ENCODE data around the gene BTBD7.

The BTBD7 gene

DNA sequence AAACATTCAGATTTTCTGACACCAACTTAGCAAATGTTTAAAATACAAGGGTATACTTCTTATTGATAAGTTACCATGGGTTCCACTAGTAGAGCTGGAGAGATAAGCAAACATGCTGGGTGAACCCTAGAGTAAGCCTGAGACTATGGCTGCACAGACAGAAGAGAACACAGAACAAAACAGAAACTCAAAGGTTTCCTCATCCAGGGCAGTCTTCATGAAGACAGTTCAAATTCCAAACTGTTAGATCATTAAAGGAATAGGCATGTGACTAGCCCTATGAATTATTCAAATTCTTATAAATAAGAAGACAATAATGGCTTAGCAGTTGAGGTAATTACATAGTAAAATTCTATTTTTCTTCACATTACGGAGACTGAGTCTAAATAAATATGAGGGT, 28.1 kb downstream of the BTBD7 start:
- peaks cover 0 to 4% of the 10 kb centered on the region in 2 donors for H3K4me1 ChIP-seq (ENCODE audit: control insufficient read depth in 2 of 2, insufficient read depth in 2 of 2, low read length in 2 of 2)
- H3K4me3 ChIP-seq (ENCODE audit: low read length in 2 of 2): no peak overlapping the region
- H3K36me3 ChIP-seq (ENCODE audit: control insufficient read depth in 2 of 2, insufficient read depth in 2 of 2, low read length in 2 of 2): no peaks in the 10 kb centered on the region
- H3K9me3 ChIP-seq (ENCODE audit: control insufficient read depth in 2 of 2, low read length in 2 of 2): no peaks in the 10 kb centered on the region
- no peak overlapping the region for H3K9ac ChIP-seq (ENCODE audit: low read depth in 1 of 2, low read length in 2 of 2)
- H3K27me3 ChIP-seq (ENCODE audit: control insufficient read depth in 2 of 2, insufficient read depth in 2 of 2, low read length in 2 of 2): no peaks in the 10 kb centered on the region
- no peak overlapping the region for H3K27ac ChIP-seq (ENCODE audit: low read depth in 2 of 2, low read length in 2 of 2)

DNA sequence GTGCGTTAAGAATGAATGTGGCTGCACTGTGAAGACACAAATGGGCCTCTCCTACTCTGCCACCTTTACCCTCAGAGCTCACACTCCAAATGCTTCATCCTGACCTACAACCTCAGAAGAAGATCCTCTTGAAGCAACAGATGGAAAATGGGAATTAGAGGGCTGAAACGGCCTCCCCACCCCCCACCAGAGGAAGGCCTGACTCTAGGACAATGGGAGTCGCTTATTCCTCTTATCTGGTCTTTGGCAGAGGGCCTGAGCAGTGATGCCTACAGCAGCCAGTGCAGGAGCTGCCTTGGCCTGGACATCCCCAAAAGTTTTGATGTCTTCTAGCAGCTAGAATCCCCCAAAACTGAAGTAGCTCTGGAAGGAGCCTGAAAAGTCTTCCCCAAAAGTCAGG, 29.2 kb downstream of the BTBD7 start:
- Histone ChIP-seq H3K27ac (ENCODE audit: low read depth in 2 of 2, low read length in 2 of 2) (no peak overlapping the region), H3K36me3 (ENCODE audit: control insufficient read depth in 2 of 2, insufficient read depth in 2 of 2, low read length in 2 of 2) (no peaks in the 10 kb centered on the region), H3K9me3 (ENCODE audit: control insufficient read depth in 2 of 2, low read length in 2 of 2) (no peaks in the 10 kb centered on the region), H3K27me3 (ENCODE audit: control insufficient read depth in 2 of 2, insufficient read depth in 2 of 2, low read length in 2 of 2) (no peaks in the 10 kb centered on the region), H3K4me1 (ENCODE audit: control insufficient read depth in 2 of 2, insufficient read depth in 2 of 2, low read length in 2 of 2) (no peaks in the 10 kb centered on the region), H3K9ac (ENCODE audit: low read depth in 1 of 2, low read length in 2 of 2) (no peak overlapping the region), H3K4me3 (ENCODE audit: low read length in 2 of 2) (no peak overlapping the region)

DNA sequence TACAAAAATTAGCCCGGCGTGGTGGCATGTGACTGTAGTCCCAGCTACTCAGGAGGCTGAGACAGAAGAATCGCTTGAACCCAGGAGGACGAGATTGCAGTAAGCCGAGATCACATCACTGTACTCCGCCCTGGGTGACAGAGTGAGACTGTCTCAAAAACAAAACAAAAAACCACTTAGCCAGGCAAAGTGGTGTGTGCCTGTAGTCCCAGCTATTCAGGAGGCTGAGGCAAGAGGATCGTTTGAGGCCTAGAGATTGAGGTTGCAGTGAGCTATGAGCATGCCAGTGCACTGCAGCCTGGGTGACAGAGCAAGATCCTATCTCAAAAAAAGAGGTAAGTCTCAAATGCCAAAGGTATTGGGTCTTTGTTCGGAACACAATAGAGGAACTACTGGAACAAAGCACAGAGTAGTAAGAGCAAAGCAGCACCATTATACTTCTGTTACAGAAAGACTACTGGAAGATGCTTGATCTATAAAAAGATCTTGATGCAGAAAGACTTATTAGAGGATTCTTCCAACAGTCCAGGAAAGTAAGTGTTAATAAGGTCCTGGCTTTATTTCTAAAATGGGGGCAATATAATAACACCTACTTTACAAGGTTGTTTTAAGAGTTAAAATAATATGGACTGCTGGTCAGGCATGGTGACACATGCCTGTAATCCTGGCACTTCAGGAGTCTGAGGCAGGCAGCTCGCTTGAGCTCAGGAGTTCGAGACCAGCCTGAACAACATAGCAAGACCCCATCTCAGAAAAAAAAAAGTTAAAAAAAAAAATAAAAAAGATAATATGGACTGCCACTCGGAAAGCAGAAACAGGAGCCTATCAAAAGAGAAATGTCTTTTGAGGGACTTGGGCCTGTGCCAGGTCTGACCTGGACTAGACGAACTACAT, 29.9 kb downstream of the BTBD7 start:
- H3K9ac ChIP-seq (ENCODE audit: low read depth in 1 of 2, low read length in 2 of 2): no peak overlapping the region
- no peaks in the 10 kb centered on the region for H3K4me1 ChIP-seq (ENCODE audit: control insufficient read depth in 2 of 2, insufficient read depth in 2 of 2, low read length in 2 of 2)
- H3K4me3 ChIP-seq (ENCODE audit: low read length in 2 of 2): no peak overlapping the region
- H3K27me3 ChIP-seq (ENCODE audit: control insufficient read depth in 2 of 2, insufficient read depth in 2 of 2, low read length in 2 of 2): no peaks in the 10 kb centered on the region
- H3K9me3 ChIP-seq (ENCODE audit: control insufficient read depth in 2 of 2, low read length in 2 of 2): no peaks in the 10 kb centered on the region
- no peak overlapping the region for H3K27ac ChIP-seq (ENCODE audit: low read depth in 2 of 2, low read length in 2 of 2)
- H3K36me3 ChIP-seq (ENCODE audit: control insufficient read depth in 2 of 2, insufficient read depth in 2 of 2, low read length in 2 of 2): no peaks in the 10 kb centered on the region

DNA sequence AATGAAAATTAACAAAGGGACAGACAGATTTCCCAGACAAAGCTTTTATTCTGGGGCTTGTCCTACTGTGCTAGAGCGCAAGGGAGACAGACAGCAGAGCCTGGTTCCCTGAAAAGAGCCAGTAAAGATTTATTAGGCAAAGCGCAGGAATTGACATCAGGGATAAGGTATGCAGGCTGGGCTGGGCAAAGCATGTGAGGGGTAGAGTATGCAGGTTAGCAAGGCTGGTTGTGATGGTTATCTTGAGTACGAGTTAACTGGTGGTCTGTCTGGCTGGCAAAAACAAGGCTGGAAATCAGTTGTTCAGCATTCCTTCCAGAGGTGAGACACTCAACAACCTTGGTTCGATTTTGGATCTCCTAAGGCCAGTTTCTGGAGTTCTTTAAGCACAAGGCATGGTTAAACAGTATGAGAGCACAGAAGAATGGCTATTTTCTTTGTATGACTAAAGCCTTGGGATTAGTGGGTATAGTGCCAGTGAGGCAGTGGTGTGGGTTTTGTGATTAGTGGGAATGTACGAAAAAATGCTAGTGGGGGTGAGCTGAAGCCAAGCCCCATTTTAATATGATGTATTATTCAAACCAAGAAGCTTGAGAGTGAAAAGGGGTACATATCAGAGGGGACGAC, 30.9 kb downstream of the BTBD7 start:
- H3K4me1 ChIP-seq (ENCODE audit: control insufficient read depth in 2 of 2, insufficient read depth in 2 of 2, low read length in 2 of 2): no peaks in the 10 kb centered on the region

DNA sequence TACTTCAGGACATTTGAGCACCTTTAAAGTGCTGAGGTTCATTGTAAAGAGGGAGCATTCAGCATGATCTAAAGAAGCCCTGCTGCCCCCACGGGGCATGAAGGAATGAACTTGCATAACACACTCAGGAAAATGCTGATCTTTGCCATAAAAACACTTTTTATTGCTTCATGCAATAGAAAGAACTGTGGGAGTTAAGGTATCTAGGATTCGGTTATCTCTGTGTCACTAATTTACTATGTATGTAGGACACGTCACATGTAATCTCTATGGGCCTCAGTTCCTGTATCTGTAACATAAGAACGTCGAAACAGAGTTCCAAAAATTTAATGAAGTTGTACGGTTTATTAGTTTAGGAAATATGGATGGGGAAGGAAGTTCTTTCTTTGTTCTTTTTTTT, 33.0 kb downstream of the BTBD7 start:
- H3K27ac ChIP-seq (ENCODE audit: low read depth in 2 of 2, low read length in 2 of 2): no peak overlapping the region
- no peak overlapping the region for H3K4me3 ChIP-seq (ENCODE audit: low read length in 2 of 2)
- H3K36me3 ChIP-seq (ENCODE audit: control insufficient read depth in 2 of 2, insufficient read depth in 2 of 2, low read length in 2 of 2): no peaks in the 10 kb centered on the region
- no peak overlapping the region for H3K9ac ChIP-seq (ENCODE audit: low read depth in 1 of 2, low read length in 2 of 2)
- H3K4me1 ChIP-seq (ENCODE audit: control insufficient read depth in 2 of 2, insufficient read depth in 2 of 2, low read length in 2 of 2): no peaks in the 10 kb centered on the region
- no peaks in the 10 kb centered on the region for H3K27me3 ChIP-seq (ENCODE audit: control insufficient read depth in 2 of 2, insufficient read depth in 2 of 2, low read length in 2 of 2)
- no peaks in the 10 kb centered on the region for H3K9me3 ChIP-seq (ENCODE audit: control insufficient read depth in 2 of 2, low read length in 2 of 2)

More for the DNA sequence above, 30.9 kb downstream of the BTBD7 start:
- Histone ChIP-seq H3K4me3 (ENCODE audit: low read length in 2 of 2) (no peak overlapping the region), H3K36me3 (ENCODE audit: control insufficient read depth in 2 of 2, insufficient read depth in 2 of 2, low read length in 2 of 2) (no peaks in the 10 kb centered on the region), H3K9ac (ENCODE audit: low read depth in 1 of 2, low read length in 2 of 2) (no peak overlapping the region), H3K9me3 (ENCODE audit: control insufficient read depth in 2 of 2, low read length in 2 of 2) (no peaks in the 10 kb centered on the region), H3K27me3 (ENCODE audit: control insufficient read depth in 2 of 2, insufficient read depth in 2 of 2, low read length in 2 of 2) (no peaks in the 10 kb centered on the region), H3K27ac (ENCODE audit: low read depth in 2 of 2, low read length in 2 of 2) (no peak overlapping the region)

DNA sequence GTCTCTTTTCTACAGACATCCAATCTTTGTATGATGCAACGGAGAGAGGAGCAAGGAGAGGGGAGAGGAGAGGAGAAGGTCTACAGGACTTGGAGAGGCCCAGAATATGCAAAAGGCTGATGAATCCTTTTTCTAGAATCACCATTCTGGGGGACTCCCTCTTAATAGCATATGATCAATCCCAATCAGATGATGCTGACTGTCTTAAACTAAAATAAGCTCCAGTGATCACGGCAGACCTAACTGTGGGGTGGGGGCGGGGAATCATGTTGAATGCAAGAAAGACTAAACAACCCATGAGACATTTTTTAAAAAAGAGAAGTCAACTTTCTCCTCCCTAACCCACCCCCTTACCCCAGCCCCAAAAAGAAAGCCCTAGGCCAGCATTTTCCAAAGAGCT, 33.4 kb downstream of the BTBD7 start:
- Histone ChIP-seq H3K36me3 (ENCODE audit: control insufficient read depth in 2 of 2, insufficient read depth in 2 of 2, low read length in 2 of 2) (peaks cover 0 to 3% of the 10 kb centered on the region in 2 donors), H3K27ac (ENCODE audit: low read depth in 2 of 2, low read length in 2 of 2) (no peak overlapping the region), H3K9me3 (ENCODE audit: control insufficient read depth in 2 of 2, low read length in 2 of 2) (no peaks in the 10 kb centered on the region), H3K27me3 (ENCODE audit: control insufficient read depth in 2 of 2, insufficient read depth in 2 of 2, low read length in 2 of 2) (no peaks in the 10 kb centered on the region), H3K4me1 (ENCODE audit: control insufficient read depth in 2 of 2, insufficient read depth in 2 of 2, low read length in 2 of 2) (no peaks in the 10 kb centered on the region), H3K4me3 (ENCODE audit: low read length in 2 of 2) (no peak overlapping the region), H3K9ac (ENCODE audit: low read depth in 1 of 2, low read length in 2 of 2) (no peak overlapping the region)

DNA sequence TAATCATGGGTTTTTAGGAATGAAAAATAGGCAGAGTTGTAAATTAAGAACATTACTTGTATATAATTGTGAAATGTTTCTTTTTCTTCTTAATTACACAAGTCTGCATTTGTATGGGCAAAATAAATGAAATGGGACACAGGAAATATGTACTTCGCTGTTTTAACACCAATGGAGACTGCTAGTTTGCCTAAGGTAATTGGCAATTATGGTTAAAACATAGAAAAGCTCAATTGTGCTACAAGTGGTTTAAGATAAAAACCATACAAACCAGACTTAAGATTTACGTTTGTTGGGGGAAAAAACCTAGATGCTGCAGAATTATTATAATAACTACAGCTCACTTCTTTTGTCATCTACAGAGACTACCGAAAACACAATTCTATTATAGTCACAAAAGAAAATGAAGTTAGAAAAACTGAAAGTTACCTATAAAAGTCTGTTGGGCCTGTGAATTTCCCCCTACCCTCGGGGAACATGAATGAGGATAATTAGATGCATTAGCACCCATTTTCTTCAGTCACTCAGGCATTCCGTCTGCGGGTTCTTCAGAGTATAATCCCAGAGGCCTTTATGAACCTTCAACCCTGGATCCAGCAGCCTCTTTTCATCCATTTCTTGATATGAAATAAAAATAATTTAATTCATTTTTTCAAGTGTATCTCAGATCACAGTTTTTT, 37.2 kb downstream of the BTBD7 start:
- no peaks in the 10 kb centered on the region for H3K4me1 ChIP-seq (ENCODE audit: control insufficient read depth in 2 of 2, insufficient read depth in 2 of 2, low read length in 2 of 2)
- H3K27me3 ChIP-seq (ENCODE audit: control insufficient read depth in 2 of 2, insufficient read depth in 2 of 2, low read length in 2 of 2): no peaks in the 10 kb centered on the region
- H3K27ac ChIP-seq (ENCODE audit: low read depth in 2 of 2, low read length in 2 of 2): no peak overlapping the region
- H3K9me3 ChIP-seq (ENCODE audit: control insufficient read depth in 2 of 2, low read length in 2 of 2): no peaks in the 10 kb centered on the region
- H3K4me3 ChIP-seq (ENCODE audit: low read length in 2 of 2): no peak overlapping the region
- H3K9ac ChIP-seq (ENCODE audit: low read depth in 1 of 2, low read length in 2 of 2): no peak overlapping the region
- peaks cover 5 to 9% of the 10 kb centered on the region in 2 donors for H3K36me3 ChIP-seq (ENCODE audit: control insufficient read depth in 2 of 2, insufficient read depth in 2 of 2, low read length in 2 of 2)

DNA sequence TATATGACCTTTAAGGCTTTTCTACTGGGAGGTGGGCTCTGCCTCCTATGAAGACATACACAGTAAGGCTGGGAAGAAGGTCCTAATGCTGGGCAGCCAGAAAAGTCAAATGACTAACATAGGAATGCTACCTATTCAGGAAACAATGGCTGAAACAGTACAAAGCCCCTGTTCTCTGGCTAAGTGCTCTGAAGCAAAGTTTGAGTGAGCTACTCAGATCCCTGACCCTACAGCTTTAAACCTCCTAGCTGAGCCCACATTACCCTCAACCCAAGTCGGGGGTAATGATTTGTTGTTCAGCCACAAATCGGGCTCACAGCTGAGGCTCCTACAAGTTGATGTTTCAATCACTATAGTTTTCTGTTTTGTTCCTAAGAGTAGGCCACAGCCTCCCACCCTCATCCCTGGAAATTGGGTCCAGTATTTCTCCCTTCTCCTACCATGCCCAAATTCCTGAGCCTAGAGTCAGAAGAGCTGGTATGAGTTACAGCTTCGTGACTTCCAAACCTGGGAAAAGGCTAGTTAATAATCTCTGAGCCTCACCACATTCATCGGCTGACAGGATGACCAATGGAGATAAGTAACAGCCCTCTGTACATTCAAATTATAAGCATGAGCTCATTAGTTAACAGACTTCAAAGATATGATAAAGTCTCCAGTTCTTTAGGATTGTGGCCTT, 46.5 kb downstream of the BTBD7 start:
- H3K27me3 ChIP-seq (ENCODE audit: control insufficient read depth in 2 of 2, insufficient read depth in 2 of 2, low read length in 2 of 2): no peaks in the 10 kb centered on the region
- H3K27ac ChIP-seq (ENCODE audit: low read depth in 2 of 2, low read length in 2 of 2): no peak overlapping the region
- no peaks in the 10 kb centered on the region for H3K4me1 ChIP-seq (ENCODE audit: control insufficient read depth in 2 of 2, insufficient read depth in 2 of 2, low read length in 2 of 2)
- H3K9me3 ChIP-seq (ENCODE audit: control insufficient read depth in 2 of 2, low read length in 2 of 2): no peaks in the 10 kb centered on the region
- no peak overlapping the region for H3K9ac ChIP-seq (ENCODE audit: low read depth in 1 of 2, low read length in 2 of 2)
- peaks cover 9 to 12% of the 10 kb centered on the region in 2 donors for H3K36me3 ChIP-seq (ENCODE audit: control insufficient read depth in 2 of 2, insufficient read depth in 2 of 2, low read length in 2 of 2)
- no peak overlapping the region for H3K4me3 ChIP-seq (ENCODE audit: low read length in 2 of 2)

DNA sequence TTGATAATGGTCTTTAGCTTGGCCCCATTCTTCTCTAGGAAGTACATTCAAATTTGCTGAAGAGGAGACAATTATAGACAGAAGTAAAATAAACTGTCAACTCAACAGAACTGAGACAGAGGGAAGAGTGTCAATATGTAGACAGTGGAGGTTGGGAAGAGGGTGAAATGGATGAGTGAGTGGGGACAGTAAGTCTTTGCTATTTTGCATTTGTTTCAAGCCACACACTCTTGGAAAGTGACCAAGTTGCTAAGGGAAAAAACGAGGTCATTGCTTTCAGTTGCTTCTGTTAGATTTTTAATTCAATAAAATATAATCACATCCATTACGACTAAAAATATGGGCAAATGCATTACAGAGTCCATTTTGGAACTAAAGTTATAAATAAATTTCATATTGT, 47.8 kb downstream of the BTBD7 start:
- H3K36me3 ChIP-seq (ENCODE audit: control insufficient read depth in 2 of 2, insufficient read depth in 2 of 2, low read length in 2 of 2): peaks cover 9 to 12% of the 10 kb centered on the region in 2 donors
- H3K4me1 ChIP-seq (ENCODE audit: control insufficient read depth in 2 of 2, insufficient read depth in 2 of 2, low read length in 2 of 2): no peaks in the 10 kb centered on the region
- H3K9ac ChIP-seq (ENCODE audit: low read depth in 1 of 2, low read length in 2 of 2): no peak overlapping the region
- no peak overlapping the region for H3K4me3 ChIP-seq (ENCODE audit: low read length in 2 of 2)
- no peaks in the 10 kb centered on the region for H3K9me3 ChIP-seq (ENCODE audit: control insufficient read depth in 2 of 2, low read length in 2 of 2)
- H3K27ac ChIP-seq (ENCODE audit: low read depth in 2 of 2, low read length in 2 of 2): no peak overlapping the region
- H3K27me3 ChIP-seq (ENCODE audit: control insufficient read depth in 2 of 2, insufficient read depth in 2 of 2, low read length in 2 of 2): no peaks in the 10 kb centered on the region

DNA sequence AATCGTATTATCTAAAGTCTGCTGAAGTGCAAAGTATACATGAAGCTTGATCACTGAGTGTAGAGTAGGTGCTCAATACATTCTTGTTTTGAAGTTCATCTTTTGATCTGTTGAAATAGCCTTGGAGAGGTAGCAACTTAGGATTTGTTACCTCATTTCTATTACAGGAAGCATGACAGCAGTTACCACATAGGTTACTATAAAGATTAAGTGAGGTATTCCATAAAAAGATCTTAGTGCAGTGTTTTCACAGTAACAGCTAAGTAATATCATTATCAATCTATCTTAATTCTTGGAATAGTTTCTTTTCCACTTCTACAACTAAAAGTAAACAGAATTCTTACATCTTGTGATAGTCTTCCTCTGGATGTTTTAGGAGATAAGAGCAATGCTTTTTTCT, 50.9 kb downstream of the BTBD7 start:
- no peak overlapping the region for H3K4me3 ChIP-seq (ENCODE audit: low read length in 2 of 2)
- H3K9me3 ChIP-seq (ENCODE audit: control insufficient read depth in 2 of 2, low read length in 2 of 2): no peaks in the 10 kb centered on the region
- H3K27ac ChIP-seq (ENCODE audit: low read depth in 2 of 2, low read length in 2 of 2): no peak overlapping the region
- H3K27me3 ChIP-seq (ENCODE audit: control insufficient read depth in 2 of 2, insufficient read depth in 2 of 2, low read length in 2 of 2): no peaks in the 10 kb centered on the region
- H3K36me3 ChIP-seq (ENCODE audit: control insufficient read depth in 2 of 2, insufficient read depth in 2 of 2, low read length in 2 of 2): peaks cover 7 to 9% of the 10 kb centered on the region in 2 donors
- H3K9ac ChIP-seq (ENCODE audit: low read depth in 1 of 2, low read length in 2 of 2): no peak overlapping the region
- no peaks in the 10 kb centered on the region for H3K4me1 ChIP-seq (ENCODE audit: control insufficient read depth in 2 of 2, insufficient read depth in 2 of 2, low read length in 2 of 2)

Measured in mucosa of rectum (tissue), 2 donors.